ENCODE results near the gene HOMER3.

DNA sequence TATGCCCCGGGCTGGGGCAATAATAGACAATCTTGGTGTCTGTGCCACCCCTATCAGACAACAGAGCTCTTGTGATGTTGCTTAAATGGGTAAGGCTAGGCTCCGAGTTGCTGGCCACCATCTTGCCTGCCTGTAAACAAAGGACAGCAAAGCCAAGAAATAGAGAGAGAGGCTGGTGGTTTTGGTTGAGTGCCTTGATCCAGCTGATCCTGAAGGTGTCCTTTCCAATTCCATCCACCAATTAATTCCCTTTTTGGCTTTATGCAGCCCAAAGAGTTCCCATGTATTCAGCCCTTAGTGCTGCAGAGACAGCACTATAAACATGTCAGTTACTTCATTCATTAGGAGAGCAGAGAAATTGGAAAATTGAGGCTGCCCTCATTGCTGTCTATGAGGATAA is 41.7 kb upstream of the HOMER3 start:
- TF ChIP-seq CTCF (IDR thresholded peaks at IDR 0.05; ENCODE audit: low read length): no peak
- TF ChIP-seq EZH2 (IDR thresholded peaks at IDR 0.05; ENCODE audit: borderline replicate concordance, low read length): no peak

Measured in OCI-LY1 (cell line).